Posterior cingulate gyrus (tissue), 11 donors: ENCODE measurements around the gene TMEM198.

ENCODE experiments used
- DNase-seq, 10 donors: peaks; one replicate each; pipeline versions ENCODE4 v3.0.0 to v3.0.0-alpha.2; 2020 to 2021; ENCODE audit warnings: mixed read lengths in 3 of 10
- intact Hi-C: fragments of 100-400 bp; cut with DNase I; formaldehyde crosslinking; loops from one replicate; pipeline ENCODE4 v1.15.1; 2023

TMEM198 gene

GRCh38 chr2:219543596-219544358 is at the start of gene TMEM198, which contains the start of gene CHPF:
TSS of gene TMEM198 (plus strand) at chr2:219544028. CDS start at chr2:219544728, 700 bp downstream.
TSS of gene CHPF (minus strand) at chr2:219543809. CDS start at chr2:219543538, 271 bp downstream.
- peak; percentile 98 to 100 (median 100) for DNase-seq

GRCh38 chr2:219494952-219495530 is 48.8 kb upstream of the TMEM198 start:
- intact Hi-C loops, result no loop called here
- no peak for DNase-seq

More at GRCh38 chr2:219543596-219544358, at the start of gene TMEM198, which contains the start of gene CHPF:
- intact Hi-C loops, result loop anchor here (2.0 to 5.0 kb wide), 3 partner anchors 53 to 156 kb away; partner anchors contain the start of genes DNPEP and STK11IP

- intact Hi-C loops, result no loop called here
- peak in 9 of 10 donors; percentile 45 to 92 (median 65) for DNase-seq
Measured at GRCh38 chr2:219495531-219496122, 48.2 kb upstream of the TMEM198 start.

DNA sequence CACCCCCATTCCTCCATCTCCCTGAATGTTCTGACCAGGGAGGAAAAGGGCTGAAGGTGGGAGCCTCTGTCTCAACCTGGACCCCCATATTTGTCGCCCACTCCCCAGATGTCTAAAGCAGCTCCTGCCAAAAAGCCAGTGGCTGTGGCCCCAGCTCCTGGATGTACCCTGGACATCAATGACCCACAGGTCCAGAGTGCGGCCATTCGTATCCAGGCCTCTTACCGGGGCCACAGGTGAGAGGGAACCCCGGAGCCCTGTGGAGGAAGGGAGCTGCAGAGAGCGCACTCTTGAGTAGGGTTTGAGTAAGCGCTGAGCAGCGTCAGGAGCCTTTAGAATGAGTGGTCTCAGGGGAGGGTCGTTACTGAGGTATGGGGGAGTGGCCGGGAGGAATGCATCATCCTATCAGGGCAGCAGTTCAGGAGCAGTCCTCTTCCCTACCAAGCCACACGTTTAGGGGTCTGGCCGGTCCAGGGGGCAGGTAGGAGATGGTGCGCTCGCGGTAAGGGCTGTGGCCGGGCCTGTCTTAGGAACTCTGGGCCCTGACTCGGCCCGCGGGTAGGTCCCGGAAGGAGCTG is 47.5 kb upstream of the TMEM198 start:
- intact Hi-C loops, result no loop called here

GRCh38 chr2:219496825-219497494 is 46.9 kb upstream of the TMEM198 start:
- no peak for DNase-seq

More for the DNA sequence above, 47.5 kb upstream of the TMEM198 start:
- no peak for DNase-seq

DNA sequence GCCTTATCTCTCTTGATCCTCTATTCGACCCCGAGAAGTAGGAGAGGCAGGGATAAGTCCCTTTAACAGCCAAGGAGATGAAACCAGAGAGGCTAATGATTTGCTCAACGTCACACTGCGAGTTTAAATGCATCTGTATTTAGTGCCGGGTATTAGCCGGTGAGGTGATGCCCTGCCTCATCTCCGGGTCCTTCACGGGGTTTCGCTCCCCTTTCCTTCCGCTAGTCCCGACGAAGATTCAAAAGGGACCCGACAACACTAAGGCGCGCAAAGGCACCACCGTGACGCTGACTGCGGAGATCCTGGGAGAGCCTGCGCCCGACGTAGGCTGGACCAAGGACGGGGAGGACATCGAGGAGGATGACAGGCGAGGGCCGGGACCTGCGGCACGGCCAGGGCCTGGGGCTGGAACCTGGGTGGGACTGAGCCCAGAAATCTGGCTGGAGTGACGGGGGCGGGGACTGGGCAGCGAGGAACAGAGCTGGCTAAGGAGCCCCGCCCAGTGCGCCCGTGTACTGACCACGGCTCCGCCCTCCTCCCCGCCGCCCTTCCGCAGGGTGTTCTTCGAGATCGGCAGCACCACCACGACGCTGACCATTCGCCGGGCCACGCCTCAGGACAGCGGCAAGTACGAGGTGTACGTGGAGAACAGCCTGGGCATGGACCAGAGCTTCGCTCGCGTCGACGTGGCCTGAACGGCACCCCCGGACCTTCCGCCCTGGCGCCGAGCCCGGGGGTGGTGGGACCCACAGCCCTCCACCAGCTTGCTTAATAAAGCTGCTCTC is 46.1 kb upstream of the TMEM198 start:
- intact Hi-C loops, result loop anchor here (1.0 kb wide), 1 partner anchor 33 kb away; no protein-coding TSS in a partner anchor
- peak in 3 of 10 donors; percentile 48 to 94 (median 56) for DNase-seq

More at GRCh38 chr2:219496825-219497494, 46.9 kb upstream of the TMEM198 start:
- intact Hi-C loops, result no loop called here

DNA sequence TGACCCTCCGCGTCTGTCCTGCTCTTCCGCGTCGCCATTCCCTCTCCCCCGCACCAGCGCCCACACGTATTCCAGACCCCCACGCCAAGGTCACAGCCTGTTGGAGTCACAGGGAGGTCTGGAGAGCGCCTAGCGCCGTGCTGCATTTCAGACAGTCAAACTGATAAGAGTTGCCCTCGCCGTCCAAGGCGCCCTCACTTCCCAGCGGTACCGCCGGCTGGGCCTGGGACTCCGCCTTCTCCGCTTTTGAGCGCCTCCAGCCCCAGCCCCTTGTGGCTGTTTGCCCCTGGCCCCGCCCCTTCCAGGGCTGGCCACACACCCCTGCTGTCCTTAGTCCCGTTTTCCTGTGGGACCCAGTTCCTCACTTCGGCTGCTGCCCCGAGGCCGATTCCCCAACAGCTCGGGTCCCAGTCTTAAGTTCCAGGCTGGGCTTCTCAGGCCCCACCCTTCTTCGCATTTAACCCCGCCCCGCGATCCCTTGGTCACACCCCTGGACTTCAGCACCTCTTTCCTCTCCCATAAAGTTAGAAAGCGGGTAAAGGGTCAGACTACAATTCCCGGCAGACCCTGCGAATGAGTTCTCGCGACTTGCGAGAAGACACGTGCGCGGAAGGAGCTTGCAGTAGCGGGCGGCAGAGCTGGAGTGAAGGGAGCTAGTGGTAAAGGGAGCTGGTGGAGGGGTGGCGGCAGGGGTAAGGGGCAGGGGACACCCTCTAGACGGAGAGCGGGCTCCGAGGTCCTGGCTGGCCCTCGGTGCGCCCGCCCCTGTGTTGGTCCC is 45.4 kb upstream of the TMEM198 start, which contains the start of gene GMPPA:
TSS of gene GMPPA (plus strand) at position 612 of the 778 bp plus-strand sequence. CDS start 1,085 bp downstream, outside the sequence.
- intact Hi-C loops, result loop anchor here (1.0 kb wide), 1 partner anchor 32 kb away; no protein-coding TSS in a partner anchor
- DNase-seq, result peak; percentile 86 to 99 (median 94)

DNA sequence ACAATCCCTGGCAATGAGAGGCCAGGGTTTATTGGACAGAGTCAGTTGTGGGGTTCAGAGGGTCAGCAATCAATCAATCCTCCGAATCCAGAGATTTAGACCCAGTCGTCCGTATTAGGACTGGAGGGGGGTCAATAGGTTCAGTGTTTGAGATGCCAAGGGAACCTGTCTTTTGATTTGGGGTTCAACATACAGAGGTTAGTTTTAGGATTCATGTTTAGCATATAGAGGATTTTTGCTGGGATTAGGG is 44.8 kb upstream of the TMEM198 start:
- intact Hi-C loops, result no loop called here
- no peak for DNase-seq

GRCh38 chr2:219499555-219499954 is 44.3 kb upstream of the TMEM198 start:
- intact Hi-C loops, result no loop called here
- no peak for DNase-seq

DNA sequence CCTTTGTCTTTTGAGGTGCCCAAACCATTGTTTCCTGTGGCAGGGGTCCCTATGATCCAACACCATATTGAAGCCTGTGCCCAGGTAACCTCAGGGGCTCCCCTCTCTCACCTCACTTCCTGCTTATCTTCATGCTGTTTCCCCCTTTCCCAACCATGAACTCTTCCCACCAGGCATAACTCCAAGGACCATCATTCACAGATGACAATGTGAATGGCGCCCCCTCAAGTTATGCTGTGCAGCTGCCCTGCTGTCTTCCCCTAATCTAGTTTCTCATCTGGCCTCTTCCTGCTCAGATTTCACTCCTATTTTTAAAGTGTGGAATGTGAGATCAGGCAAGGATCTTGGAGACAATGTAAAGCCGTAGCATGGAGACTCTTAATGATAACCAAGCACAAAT is 43.7 kb upstream of the TMEM198 start:
- intact Hi-C loops, result no loop called here
- DNase-seq, result no peak

DNA sequence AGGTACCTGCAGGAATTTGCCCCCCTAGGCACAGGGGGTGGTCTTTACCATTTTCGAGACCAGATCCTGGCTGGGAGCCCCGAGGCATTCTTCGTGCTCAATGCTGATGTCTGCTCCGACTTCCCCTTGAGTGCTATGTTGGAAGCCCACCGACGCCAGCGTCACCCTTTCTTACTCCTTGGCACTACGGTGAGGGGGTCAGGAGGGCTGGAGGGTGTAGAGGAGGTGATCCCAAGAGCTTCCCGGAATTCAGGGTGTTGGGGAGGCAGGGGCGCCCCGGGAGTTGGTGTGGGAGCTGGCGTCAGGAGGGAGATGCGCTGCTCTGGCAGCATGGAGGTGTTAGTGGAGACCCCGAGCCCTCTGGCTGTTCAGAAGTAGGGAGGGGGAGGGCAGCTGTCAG is 42.0 kb upstream of the TMEM198 start:
- intact Hi-C loops, result no loop called here
- DNase-seq, result peak in 1 of 10 donors; percentile 78

GRCh38 chr2:219502618-219503017 is 41.2 kb upstream of the TMEM198 start:
- intact Hi-C loops, result no loop called here
- no peak for DNase-seq

DNA sequence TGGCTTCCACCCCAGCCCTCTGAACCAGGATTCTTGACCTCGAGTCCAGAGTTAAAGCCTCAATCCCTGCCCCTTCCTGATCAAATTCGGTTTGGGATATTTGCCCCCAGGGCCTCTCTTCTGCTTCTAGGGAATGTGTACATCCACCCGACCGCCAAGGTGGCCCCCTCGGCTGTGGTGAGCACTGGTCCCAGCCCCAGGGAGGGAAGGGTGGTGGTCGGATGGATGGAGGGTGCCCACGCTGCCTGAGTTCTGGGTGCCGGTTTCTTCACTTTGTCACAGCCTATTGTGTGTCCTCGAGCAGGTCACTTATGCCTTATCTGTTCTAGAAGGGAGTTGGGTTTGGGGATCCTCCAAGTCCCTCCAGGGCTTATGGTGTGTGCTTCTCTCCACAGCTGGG is 38.2 kb upstream of the TMEM198 start:
- peak in 1 of 10 donors; percentile 67 for DNase-seq
- intact Hi-C loops, result no loop called here

DNA sequence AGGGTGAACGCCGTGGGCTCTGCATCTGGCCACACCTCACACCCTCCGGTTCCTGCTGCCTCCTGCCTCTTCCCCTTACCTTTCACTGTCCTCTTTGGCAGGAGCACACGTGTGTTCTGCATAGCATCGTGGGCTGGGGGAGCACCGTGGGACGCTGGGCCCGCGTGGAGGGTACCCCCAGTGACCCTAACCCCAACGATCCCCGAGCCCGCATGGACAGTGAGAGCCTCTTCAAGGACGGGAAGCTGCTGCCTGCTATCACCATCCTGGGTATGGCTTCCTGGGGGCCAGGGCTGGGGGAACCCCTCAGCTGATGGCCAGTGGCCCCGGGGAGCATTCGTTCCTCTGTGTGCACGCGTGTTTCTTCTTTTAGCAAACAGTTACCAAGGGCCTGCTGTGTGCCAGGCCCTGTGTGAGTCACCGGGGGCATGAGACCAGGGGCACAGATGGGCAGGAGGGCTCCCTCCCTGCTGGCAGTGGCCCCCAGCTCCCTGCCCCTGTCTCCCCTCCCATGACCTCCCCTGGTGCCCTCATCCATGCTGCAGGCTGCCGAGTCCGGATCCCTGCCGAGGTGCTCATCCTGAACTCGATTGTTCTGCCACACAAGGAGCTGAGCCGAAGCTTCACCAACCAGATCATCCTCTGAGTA is 37.6 kb upstream of the TMEM198 start:
- no peak for DNase-seq
- intact Hi-C loops, result no loop called here

GRCh38 chr2:219506802-219507526 is 36.9 kb upstream of the TMEM198 start:
- DNase-seq, result peak in 1 of 10 donors; percentile 73
- intact Hi-C loops, result no loop called here

DNA sequence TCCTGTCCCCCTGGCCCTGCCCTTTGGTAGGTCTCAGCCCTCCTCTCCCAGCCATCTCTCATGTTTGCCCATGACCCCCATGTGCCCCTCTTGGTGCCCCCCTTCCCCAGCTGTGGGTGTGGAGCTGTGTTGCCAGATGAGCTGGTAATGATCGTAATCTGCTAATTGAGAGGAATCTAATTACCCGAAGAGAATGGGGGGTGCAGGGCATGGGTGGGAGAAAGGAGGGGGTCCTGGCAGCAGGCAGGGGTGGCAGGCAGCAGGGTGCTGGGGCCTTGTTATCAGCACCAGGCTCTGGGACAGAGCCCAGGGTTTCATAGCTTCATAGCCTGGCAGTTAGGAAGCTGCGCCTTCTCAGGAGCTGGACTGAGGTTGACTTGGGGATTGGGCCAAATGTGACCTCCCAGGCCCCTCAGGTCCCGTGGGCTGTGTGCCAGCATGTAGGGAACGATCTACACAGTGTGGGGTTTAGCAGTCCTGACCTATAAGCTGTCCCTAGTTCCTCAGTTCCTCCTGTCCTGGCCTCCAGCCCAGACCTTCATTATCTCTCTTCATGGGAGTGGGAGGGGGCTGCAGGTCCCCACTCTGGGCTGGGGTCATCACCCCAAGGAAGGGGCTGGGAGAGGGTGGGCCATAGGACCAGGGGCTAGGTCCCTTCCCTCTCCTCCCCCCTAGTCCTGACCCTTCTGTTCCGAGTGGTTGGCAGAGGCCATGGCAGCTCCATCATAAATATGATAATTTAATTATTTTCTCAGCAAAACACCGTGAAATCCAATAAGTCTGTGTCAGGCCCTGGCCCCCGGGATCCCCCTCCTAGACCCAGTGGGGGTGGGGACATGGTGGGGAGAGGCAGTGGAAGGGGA is 36.0 kb upstream of the TMEM198 start:
- peak in 1 of 10 donors; percentile 76 for DNase-seq
- intact Hi-C loops, result no loop called here

DNA sequence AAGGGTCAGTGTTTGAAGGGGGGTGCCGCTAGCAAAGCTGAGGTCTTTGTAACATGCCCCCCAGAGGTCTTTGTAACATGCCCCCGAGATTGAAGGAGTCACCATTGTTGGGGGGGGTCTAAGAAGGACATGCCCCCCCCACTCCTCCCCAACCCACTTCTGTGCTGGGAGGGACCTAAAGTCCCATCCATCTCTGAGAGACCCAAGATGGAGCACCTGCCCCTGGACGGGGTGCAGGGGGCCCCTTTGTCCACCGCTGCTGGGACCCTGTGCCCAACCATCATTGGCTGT is 35.4 kb upstream of the TMEM198 start:
- intact Hi-C loops, result no loop called here
- DNase-seq, result no peak
